OCI-LY7 (cell line): ENCODE data around the gene MICB. TPM values are rescaled to one million over a fixed set of nuclear protein-coding genes. Genes with fewer than 3 reads are reported as not detected.
"Not testable (repeated sequence)": the region's sequence is repeated elsewhere in the genome, so short reads cannot be mapped to it uniquely, and the experiment has no call there.

Experiments used
- BruUV-seq: library from RNA; stranded (reverse); fragments of 400-500 nt; replicated peaks from 2 replicates; lab custom pipeline; 2021; lab: Mats Ljungman, UMichigan
- CTCF ChIA-PET: fragments of 300-600 bp; sonication (Branson Sonifier 250); formaldehyde crosslinking; loops from one replicate; lab custom pipeline; 2022; ENCODE audit warnings: antibody characterized with exemption; ENCODE audit not compliant: unreplicated experiment; lab: Charles Lee
- POLR2A ChIA-PET: fragments of 300-600 bp; sonication (Branson Sonifier 250); formaldehyde crosslinking; loops from one replicate; lab custom pipeline; 2022; ENCODE audit warnings: antibody characterized with exemption; lab: Charles Lee
- DNase-seq: peaks from one replicate; pipeline ENCODE4 v3.0.0-alpha.2; 2015; ENCODE audit warnings: low spot score
- H2AFZ ChIP-seq: fragments of 200-600 bp; sonication (generic), shearing (Covaris generic); 2 replicates; pipeline ENCODE4 v1.6.1; 2014; ENCODE audit warnings: mild to moderate bottlenecking, antibody characterized with exemption, low read length, moderate library complexity
- H3K27ac ChIP-seq: fragments of 200-600 bp; sonication (generic); 2 replicates; pipeline ENCODE4 v1.5.1; 2014; ENCODE audit warnings: mixed run types, low read depth, mild to moderate bottlenecking, moderate library complexity, low read length, inconsistent platforms; ENCODE audit not compliant: poor library complexity, severe bottlenecking
- H3K36me3 ChIP-seq: fragments of 200-600 bp; sonication (generic); 2 replicates; pipeline ENCODE4 v1.6.1; 2014; ENCODE audit warnings: mild to moderate bottlenecking, antibody characterized with exemption, low read length, moderate library complexity, mixed read lengths; ENCODE audit not compliant: insufficient read depth
- H3K4me1 ChIP-seq: fragments of 200-600 bp; sonication (generic); 2 replicates; pipeline ENCODE4 v1.5.1; 2014; ENCODE audit warnings: mild to moderate bottlenecking, low read length; ENCODE audit not compliant: insufficient read depth, poor library complexity, severe bottlenecking
- H3K4me2 ChIP-seq: fragments of 200-600 bp; sonication (generic); 2 replicates; pipeline ENCODE4 v1.6.1; 2014; ENCODE audit warnings: mild to moderate bottlenecking, low read length
- H3K4me3 ChIP-seq: fragments of 200-600 bp; sonication (generic); 2 replicates; pipeline ENCODE4 v1.5.1; 2014; ENCODE audit warnings: mild to moderate bottlenecking, low read depth, low read length; ENCODE audit not compliant: poor library complexity, severe bottlenecking
- H3K79me2 ChIP-seq: fragments of 200-600 bp; sonication (generic); 2 replicates; pipeline ENCODE4 v1.6.1; 2016; ENCODE audit warnings: low read depth, mild to moderate bottlenecking, low read length, moderate library complexity, mixed read lengths; ENCODE audit not compliant: insufficient read depth
- H3K9me2 ChIP-seq: fragments of 200-600 bp; sonication (generic); 2 replicates; pipeline ENCODE4 v1.6.1; 2016; ENCODE audit warnings: mild to moderate bottlenecking, low read length, mixed read lengths; ENCODE audit not compliant: insufficient read depth
- H3K9me3 ChIP-seq: fragments of 200-600 bp; sonication (generic); 2 replicates; pipeline ENCODE4 v1.6.1; 2014; ENCODE audit warnings: mild to moderate bottlenecking, mixed run types, low read length, mixed read lengths
- H4K20me1 ChIP-seq: fragments of 200-600 bp; sonication (generic); 2 replicates; pipeline ENCODE4 v1.6.1; 2014; ENCODE audit warnings: mild to moderate bottlenecking, antibody characterized with exemption, low read length, moderate library complexity, mixed read lengths; ENCODE audit not compliant: insufficient read depth
- EZH2phosphoT487 ChIP-seq: fragments of 200-600 bp; sonication (generic); IDR thresholded peaks from 2 replicates; pipeline ENCODE4 v1.6.1; 2018; ENCODE audit warnings: low read depth, borderline replicate concordance, mild to moderate bottlenecking, mixed run types, antibody characterized with exemption, low read length, moderate library complexity, mixed read lengths
- intact Hi-C: fragments of 100-400 bp; cut with micrococcal nuclease; formaldehyde crosslinking; loops from one replicate; pipeline ENCODE4 v1.10.0; 2022; ENCODE audit not compliant: unreplicated experiment
- total RNA-seq, 2 experiments: library from RNA; depleted of rRNA in 1 of 2; stranded (reverse); fragments of >200 nt in 1 of 2; shearing (Covaris generic) in 1 of 2; gene quantifications; 2 replicates each; pipeline ENCODE4 v1.2.3, GENCODE V29; 2014 to 2022
- TF ChIP-seq, protein P1 (sequence below): fragments of 200-600 bp; sonication (generic); conservative IDR thresholded peaks from 2 replicates; pipeline ENCODE4 v1.5.1; 2014; ENCODE audit warnings: mild to moderate bottlenecking, antibody characterized with exemption, low read length, moderate library complexity, mixed read lengths

MICB gene
- total RNA-seq, 2 experiments from 2014 or later, result 26.3 to 32.4 TPM

DNA sequence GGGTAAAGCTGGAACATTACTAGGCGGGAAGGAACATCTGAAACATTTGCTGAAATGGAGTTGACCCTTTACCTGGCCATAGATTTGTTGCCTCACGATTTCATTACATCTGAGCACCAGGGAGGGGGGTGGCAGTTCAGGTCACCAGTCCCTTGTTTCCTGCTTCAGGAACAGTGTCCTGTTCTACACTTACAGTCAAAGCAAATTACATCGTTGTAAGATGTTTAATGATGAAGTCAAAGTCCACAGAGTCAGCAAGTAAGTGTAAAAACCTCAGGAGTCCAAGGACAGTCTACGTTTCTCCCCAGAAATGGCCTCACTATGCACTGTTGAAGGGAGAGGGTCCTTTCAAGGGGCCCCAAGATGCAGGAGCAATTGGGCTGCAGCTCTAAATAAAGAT is 8.9 kb upstream of the MICB start:
- no TSS peak for BruUV-seq
- no peaks in the 10 kb centered on the region for H4K20me1 ChIP-seq
- H3K4me1 ChIP-seq, result peaks cover 31% of the 10 kb centered on the region
- no peak overlapping the region for H3K4me2 ChIP-seq
- no peak overlapping the region for H2AFZ ChIP-seq
- H3K27ac ChIP-seq, result no peak overlapping the region
- intact Hi-C loops, result no loop called here
- ChIA-PET CTCF (no interaction called here), POLR2A (no interaction called here)
- H3K79me2 ChIP-seq, result peaks cover 16% of the 10 kb centered on the region; the same call in 1 of the 2 replicates
- H3K9me2 ChIP-seq, result no peaks in the 10 kb centered on the region
- TF ChIP-seq, protein P1, sequence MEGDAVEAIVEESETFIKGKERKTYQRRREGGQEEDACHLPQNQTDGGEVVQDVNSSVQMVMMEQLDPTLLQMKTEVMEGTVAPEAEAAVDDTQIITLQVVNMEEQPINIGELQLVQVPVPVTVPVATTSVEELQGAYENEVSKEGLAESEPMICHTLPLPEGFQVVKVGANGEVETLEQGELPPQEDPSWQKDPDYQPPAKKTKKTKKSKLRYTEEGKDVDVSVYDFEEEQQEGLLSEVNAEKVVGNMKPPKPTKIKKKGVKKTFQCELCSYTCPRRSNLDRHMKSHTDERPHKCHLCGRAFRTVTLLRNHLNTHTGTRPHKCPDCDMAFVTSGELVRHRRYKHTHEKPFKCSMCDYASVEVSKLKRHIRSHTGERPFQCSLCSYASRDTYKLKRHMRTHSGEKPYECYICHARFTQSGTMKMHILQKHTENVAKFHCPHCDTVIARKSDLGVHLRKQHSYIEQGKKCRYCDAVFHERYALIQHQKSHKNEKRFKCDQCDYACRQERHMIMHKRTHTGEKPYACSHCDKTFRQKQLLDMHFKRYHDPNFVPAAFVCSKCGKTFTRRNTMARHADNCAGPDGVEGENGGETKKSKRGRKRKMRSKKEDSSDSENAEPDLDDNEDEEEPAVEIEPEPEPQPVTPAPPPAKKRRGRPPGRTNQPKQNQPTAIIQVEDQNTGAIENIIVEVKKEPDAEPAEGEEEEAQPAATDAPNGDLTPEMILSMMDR, result no peak
- no peak for TF ChIP-seq EZH2phosphoT487
- no peak overlapping the region for H3K4me3 ChIP-seq
- no peaks in the 10 kb centered on the region for H3K9me3 ChIP-seq
- no peak for DNase-seq
- H3K36me3 ChIP-seq, result no peaks in the 10 kb centered on the region

- DNase-seq, result no peak
- ChIA-PET CTCF (interaction anchor here (0.6 kb wide), 1 partner anchor 1423 kb away, joined by 4 read pairs; no protein-coding TSS in a partner anchor), POLR2A (interaction anchor here (0.9 kb wide), 1 partner anchor 108 kb away, joined by 3 read pairs; no protein-coding TSS in a partner anchor)
- Histone ChIP-seq H3K9me2 (no peaks in the 10 kb centered on the region), H4K20me1 (no peaks in the 10 kb centered on the region), H3K4me1 (peaks cover 31% of the 10 kb centered on the region), H3K4me3 (no peak overlapping the region), H3K9me3 (no peaks in the 10 kb centered on the region), H3K4me2 (no peak overlapping the region), H3K36me3 (no peaks in the 10 kb centered on the region), H2AFZ (no peak overlapping the region), H3K27ac (no peak overlapping the region), H3K79me2 (peaks cover 21% of the 10 kb centered on the region)
- TF ChIP-seq, protein P1, result no peak
- no peak for TF ChIP-seq EZH2phosphoT487
- BruUV-seq, result no TSS peak
- intact Hi-C loops, result loop anchor here (10.0 kb wide), 2 partner anchors 345 to 805 kb away; partner anchors contain the start of gene PPP1R18
Measured at GRCh38 chr6:31490115-31490873, 7.7 kb upstream of the MICB start.

DNA sequence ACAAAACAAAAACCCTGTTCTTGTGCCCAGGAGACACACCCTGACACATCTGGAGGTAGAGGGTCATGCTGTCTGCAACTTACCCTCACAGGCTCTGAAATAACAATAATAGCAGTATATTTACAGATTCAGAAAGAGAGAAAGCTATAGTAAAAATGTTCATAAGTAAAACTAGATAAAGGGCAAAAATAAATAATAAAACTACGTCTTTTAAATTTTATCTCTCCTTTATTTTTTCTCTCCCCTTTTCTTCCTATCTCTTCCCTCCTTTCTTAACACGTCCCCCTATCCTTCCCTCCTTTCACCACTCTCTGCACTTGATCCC is 4.4 kb upstream of the MICB start:
- DNase-seq, H4K20me1 ChIP-seq, H3K9me3 ChIP-seq, BruUV-seq, H3K9me2 ChIP-seq, H3K36me3 ChIP-seq: not testable (repeated sequence)
- intact Hi-C loops, result loop anchor here (1.0 to 10.0 kb wide), 5 partner anchors 93 to 809 kb away; partner anchors contain the start of gene PPP1R18
- H3K79me2 ChIP-seq, result peaks cover 51% of the 10 kb centered on the region
- peaks cover 35% of the 10 kb centered on the region for H3K4me1 ChIP-seq
- H2AFZ ChIP-seq, result peak overlapping the region; percentile 81; the same call in 1 of the 2 replicates
- peak overlapping the region; percentile 82 for H3K4me3 ChIP-seq
- ChIA-PET CTCF (interaction anchor here (1.3 kb wide), 1 partner anchor 104 kb away, joined by 3 read pairs; no protein-coding TSS in a partner anchor), POLR2A (interaction anchor here (0.5 to 1.7 kb wide), 3 partner anchors 48 to 93 kb away, joined by 3 to 4 read pairs (median 3); partner anchors contain the start of gene DDX39B)
- peak overlapping the region; percentile 78 for H3K27ac ChIP-seq
- peak overlapping the region; percentile 98 for H3K4me2 ChIP-seq
